GM19395 (cell line): Measurements from ENCODE around the gene PIF1.
"Not testable (repeated sequence)": the region's sequence is repeated elsewhere in the genome, so short reads cannot be mapped to it uniquely, and the experiment has no call there.

Experiments used
- ATAC-seq: cut with Tn5 transposase; IDR thresholded peaks from one replicate; pipeline ENCODE4 v1.9.1; 2021; ENCODE audit warnings: mild to moderate bottlenecking, moderate library complexity; ENCODE audit not compliant: unreplicated experiment

Gene PIF1

GRCh38 chr15:64813075-64813474, 12.4 kb downstream of the PIF1 start:
- no peak for ATAC-seq

GRCh38 chr15:64810497-64811326, 14.7 kb downstream of the PIF1 start:
- no peak for ATAC-seq

- ATAC-seq = no peak
These were observed 15.6 kb downstream of the PIF1 start for GRCh38 chr15:64809649-64810496.

GRCh38 chr15:64808785-64809453, 16.5 kb downstream of the PIF1 start:
- no peak for ATAC-seq

- no peak for ATAC-seq
These were observed 17.7 kb downstream of the PIF1 start for GRCh38 chr15:64807751-64808222.

GRCh38 chr15:64807051-64807749, 18.2 kb downstream of the PIF1 start:
- ATAC-seq = no peak

GRCh38 chr15:64806509-64806908, 18.9 kb downstream of the PIF1 start:
- ATAC-seq = no peak

- ATAC-seq = no peak
These were observed 20.8 kb downstream of the PIF1 start for GRCh38 chr15:64804619-64805018.

- no peak for ATAC-seq
These were observed 21.9 kb downstream of the PIF1 start for GRCh38 chr15:64803526-64803925.

- no peak for ATAC-seq
These were observed 25.0 kb downstream of the PIF1 start for GRCh38 chr15:64800476-64800875.

GRCh38 chr15:64798905-64799304, 26.5 kb downstream of the PIF1 start:
- not testable (repeated sequence) for ATAC-seq

- ATAC-seq = not testable (repeated sequence)
These were observed 29.5 kb downstream of the PIF1 start for GRCh38 chr15:64795921-64796320.

- not testable (repeated sequence) for ATAC-seq
These were observed 30.1 kb downstream of the PIF1 start for GRCh38 chr15:64795299-64795698.

GRCh38 chr15:64792282-64792681, 33.2 kb downstream of the PIF1 start:
- no peak for ATAC-seq

- ATAC-seq = no peak
These were observed 34.0 kb downstream of the PIF1 start for GRCh38 chr15:64791401-64791800.

GRCh38 chr15:64783796-64784195, 41.7 kb downstream of the PIF1 start:
- no peak for ATAC-seq

- no peak for ATAC-seq
These were observed 42.7 kb downstream of the PIF1 start for GRCh38 chr15:64782751-64783150.

- no peak for ATAC-seq
These were observed 44.1 kb downstream of the PIF1 start for GRCh38 chr15:64781299-64781698.

- no peak for ATAC-seq
These were observed 44.8 kb downstream of the PIF1 start for GRCh38 chr15:64780600-64781156.

GRCh38 chr15:64779630-64780029, 45.8 kb downstream of the PIF1 start:
- ATAC-seq = no peak
